Skin of body (tissue), 2 donors: ENCODE data around the gene KRT83. TPM values are rescaled to one million over a fixed set of nuclear protein-coding genes. Genes with fewer than 3 reads are reported as not detected.

Experiments used
- DNase-seq: peaks from one replicate; lab custom pipeline; 2025; lab: John Stamatoyannopoulos, UW
- total RNA-seq: library from RNA; depleted of rRNA; stranded (reverse); fragments of >200 nt; gene quantifications from one replicate; pipeline ENCODE4 v1.2.3, GENCODE V29; 2014

KRT83 gene
- total RNA-seq, 1 donor from 2014 or later: 18.8 TPM

- DNase-seq: no peak
These were observed 53.9 kb downstream of the KRT83 start for GRCh38 chr12:52267266-52267665.

DNA sequence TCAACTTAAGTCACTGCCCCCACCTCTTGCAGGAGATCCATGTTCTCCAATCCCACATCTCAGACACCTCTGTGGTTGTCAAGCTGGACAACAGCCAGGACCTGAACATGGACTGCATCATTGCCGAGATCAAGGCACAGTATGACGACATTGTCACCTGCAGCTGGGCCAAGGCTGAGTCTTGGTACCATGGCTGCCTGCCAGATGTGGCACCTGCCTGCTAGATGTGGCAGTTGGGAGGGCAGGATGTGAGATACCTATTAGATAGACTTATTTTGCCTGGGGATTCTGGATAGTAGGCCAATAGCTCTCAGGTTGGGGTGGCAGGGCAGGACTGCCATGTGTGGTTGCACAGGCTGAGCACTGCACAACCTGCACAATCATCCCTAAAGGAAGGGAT lies 54.7 kb downstream of the KRT83 start:
- no peak for DNase-seq

DNA sequence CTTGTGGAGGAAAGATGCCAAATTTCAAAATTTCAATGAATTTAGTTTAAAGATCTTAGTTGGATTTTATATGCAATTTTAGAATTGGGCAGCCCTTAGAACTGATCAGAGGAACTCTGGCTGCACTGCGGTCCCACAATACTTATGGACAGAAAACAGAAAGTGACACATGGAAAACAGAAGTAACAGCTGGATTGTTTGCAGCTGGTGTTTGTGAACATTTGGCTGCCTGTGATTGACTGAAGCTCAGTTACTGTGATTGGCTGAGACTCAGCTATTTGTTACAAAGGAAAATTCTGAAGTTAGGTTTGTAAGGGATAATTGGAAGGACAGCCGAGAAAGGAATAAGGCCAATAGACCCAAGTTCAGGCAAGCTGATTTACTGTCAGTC lies 56.8 kb downstream of the KRT83 start:
- DNase-seq: peak; percentile 72

Other genes with a start within 250 kb of the KRT83 start
- gene SMIM41, start 241.7 kb downstream of the KRT83 start, total RNA-seq: not detected
- gene KRT80, start 129.4 kb downstream of the KRT83 start, total RNA-seq: 39.5 TPM
- gene KRT7, start 88.2 kb downstream of the KRT83 start, total RNA-seq: 10.4 TPM
- 40.8 TPM for gene KRT86, start 46.8 kb downstream of the KRT83 start, total RNA-seq
- gene KRT81, start 29.9 kb downstream of the KRT83 start, total RNA-seq: 27.8 TPM
- 98.6 TPM for gene KRT85, start 46.1 kb upstream of the KRT83 start, total RNA-seq
- 0.10 TPM for gene KRT84, start 64.3 kb upstream of the KRT83 start, total RNA-seq
- gene KRT82, start 84.9 kb upstream of the KRT83 start, total RNA-seq: 15.8 TPM
- 84.8 TPM for gene KRT75, start 113.0 kb upstream of the KRT83 start, total RNA-seq
- 204 TPM for gene KRT6B, start 130.7 kb upstream of the KRT83 start, total RNA-seq
- gene KRT6C, start 152.4 kb upstream of the KRT83 start, total RNA-seq: 3.5 TPM
- gene KRT6A, start 171.9 kb upstream of the KRT83 start, total RNA-seq: 333 TPM
- gene KRT5, start 199.0 kb upstream of the KRT83 start, total RNA-seq: 1,515 TPM
- 454 TPM for gene KRT71, start 231.7 kb upstream of the KRT83 start, total RNA-seq